Activated B cell treated with CpG ODN at 0.5 μM for 24 hours (primary cell): ENCODE data around the gene SVEP1. TPM values are rescaled to one million over a fixed set of nuclear protein-coding genes. Genes with fewer than 3 reads are reported as not detected.

Source experiments
- ATAC-seq: fragments of 200-7000 bp; cut with Tn5 transposase; one replicate; pipeline ENCODE4 v1.10.0; 2021; ENCODE audit warnings: low read depth, mild to moderate bottlenecking, moderate library complexity
- CTCF ChIA-PET: fragments of 350-600 bp; sonication (Branson Sonifier 250); formaldehyde crosslinking; loops from one replicate; lab custom pipeline; 2021; ENCODE audit warnings: antibody characterized with exemption; lab: Charles Lee
- POLR2A ChIA-PET: fragments of 350-600 bp; sonication (Branson Sonifier 250); formaldehyde crosslinking; loops from one replicate; lab custom pipeline; 2021; ENCODE audit warnings: antibody characterized with exemption; lab: Charles Lee
- DNase-seq: peaks from one replicate; pipeline ENCODE4 v3.0.0; 2022
- H3K27ac Mint-ChIP-seq: one replicate; pipeline ENCODE4 v1.8.0; 2020; ENCODE audit warnings: mixed read lengths
- H3K27me3 Mint-ChIP-seq: one replicate; pipeline ENCODE4 v1.8.0; 2021; ENCODE audit warnings: mixed read lengths
- H3K36me3 Mint-ChIP-seq: one replicate; pipeline ENCODE4 v1.8.0; 2021; ENCODE audit warnings: low read depth, mixed read lengths
- H3K4me1 Mint-ChIP-seq: one replicate; pipeline ENCODE4 v1.8.0; 2021; ENCODE audit warnings: mixed read lengths
- H3K4me3 Mint-ChIP-seq: one replicate; pipeline ENCODE4 v1.8.0; 2020; ENCODE audit warnings: mild to moderate bottlenecking, mixed read lengths
- H3K9me3 Mint-ChIP-seq: one replicate; pipeline ENCODE4 v1.8.0; 2020; ENCODE audit warnings: mixed read lengths
- intact Hi-C: fragments of 100-400 bp; cut with micrococcal nuclease; formaldehyde crosslinking; loops from one replicate; pipeline ENCODE4 v1.15.1; 2024
- total RNA-seq: library from RNA; stranded (reverse); gene quantifications from 2 replicates; pipeline ENCODE4 v1.2.3, GENCODE V29; 2022
- TF ChIP-seq, protein P1 (sequence below): fragments of 200-600 bp; IDR thresholded peaks from one replicate; pipeline ENCODE4 v1.8.0; 2022; ENCODE audit warnings: antibody characterized with exemption, mild to moderate bottlenecking

Gene SVEP1
- total RNA-seq, 1 donor from 2014 or later: not detected

- H3K4me3 Mint-ChIP-seq: no peak overlapping the region
- ATAC-seq: no peak
- TF ChIP-seq, protein P1, sequence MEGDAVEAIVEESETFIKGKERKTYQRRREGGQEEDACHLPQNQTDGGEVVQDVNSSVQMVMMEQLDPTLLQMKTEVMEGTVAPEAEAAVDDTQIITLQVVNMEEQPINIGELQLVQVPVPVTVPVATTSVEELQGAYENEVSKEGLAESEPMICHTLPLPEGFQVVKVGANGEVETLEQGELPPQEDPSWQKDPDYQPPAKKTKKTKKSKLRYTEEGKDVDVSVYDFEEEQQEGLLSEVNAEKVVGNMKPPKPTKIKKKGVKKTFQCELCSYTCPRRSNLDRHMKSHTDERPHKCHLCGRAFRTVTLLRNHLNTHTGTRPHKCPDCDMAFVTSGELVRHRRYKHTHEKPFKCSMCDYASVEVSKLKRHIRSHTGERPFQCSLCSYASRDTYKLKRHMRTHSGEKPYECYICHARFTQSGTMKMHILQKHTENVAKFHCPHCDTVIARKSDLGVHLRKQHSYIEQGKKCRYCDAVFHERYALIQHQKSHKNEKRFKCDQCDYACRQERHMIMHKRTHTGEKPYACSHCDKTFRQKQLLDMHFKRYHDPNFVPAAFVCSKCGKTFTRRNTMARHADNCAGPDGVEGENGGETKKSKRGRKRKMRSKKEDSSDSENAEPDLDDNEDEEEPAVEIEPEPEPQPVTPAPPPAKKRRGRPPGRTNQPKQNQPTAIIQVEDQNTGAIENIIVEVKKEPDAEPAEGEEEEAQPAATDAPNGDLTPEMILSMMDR: no peak
- CTCF ChIA-PET: no interaction called here
- H3K36me3 Mint-ChIP-seq: no peaks in the 10 kb centered on the region
- intact Hi-C loops: no loop called here
- POLR2A ChIA-PET: no interaction called here
- no peak for DNase-seq
- H3K27me3 Mint-ChIP-seq: no peaks in the 10 kb centered on the region
- H3K27ac Mint-ChIP-seq: no peak overlapping the region
- no peaks in the 10 kb centered on the region for H3K9me3 Mint-ChIP-seq
- no peaks in the 10 kb centered on the region for H3K4me1 Mint-ChIP-seq
Measured at GRCh38 chr9:110520120-110520701, 59.3 kb downstream of the SVEP1 start.

DNA sequence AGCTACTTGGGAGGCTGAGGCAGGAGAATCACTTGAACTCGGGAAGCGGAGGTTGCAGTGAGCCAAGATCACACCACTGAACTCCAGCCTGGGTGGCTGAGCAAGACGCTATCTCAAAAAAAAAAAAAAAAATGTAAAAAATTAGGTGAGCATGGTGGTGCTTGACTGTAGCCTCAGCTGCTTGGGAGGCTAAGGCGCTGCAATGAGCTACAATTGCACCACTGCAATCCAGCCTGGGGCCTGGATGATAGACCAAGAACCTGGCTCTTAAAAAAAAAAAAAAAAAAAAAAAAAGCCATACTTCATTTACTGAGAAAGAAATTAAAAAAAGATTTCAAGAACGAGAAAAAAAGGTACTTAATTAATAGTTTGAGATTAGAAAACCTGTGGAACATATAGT, 62.1 kb downstream of the SVEP1 start:
- DNase-seq (no peak), ATAC-seq (no peak)
- Mint-ChIP-seq H3K9me3 (no peaks in the 10 kb centered on the region), H3K36me3 (no peaks in the 10 kb centered on the region), H3K4me1 (no peaks in the 10 kb centered on the region), H3K27ac (no peak overlapping the region), H3K27me3 (peaks cover under 1% of the 10 kb centered on the region), H3K4me3 (no peak overlapping the region)
- TF ChIP-seq, protein P1: no peak
- intact Hi-C loops: no loop called here
- ChIA-PET CTCF (no interaction called here), POLR2A (no interaction called here)

- Mint-ChIP-seq H3K27me3 (peaks cover 6% of the 10 kb centered on the region), H3K4me1 (no peaks in the 10 kb centered on the region), H3K9me3 (no peaks in the 10 kb centered on the region), H3K27ac (no peak overlapping the region), H3K4me3 (no peak overlapping the region), H3K36me3 (no peaks in the 10 kb centered on the region)
- no peak for DNase-seq
- no peak for ATAC-seq
- TF ChIP-seq, protein P1: no peak
- ChIA-PET POLR2A (no interaction called here), CTCF (no interaction called here)
- intact Hi-C loops: no loop called here
Measured at GRCh38 chr9:110514897-110515296, 64.6 kb downstream of the SVEP1 start.

- peaks cover 6% of the 10 kb centered on the region for H3K27me3 Mint-ChIP-seq
- H3K4me3 Mint-ChIP-seq: no peak overlapping the region
- POLR2A ChIA-PET: no interaction called here
- DNase-seq (no peak), ATAC-seq (no peak)
- no peaks in the 10 kb centered on the region for H3K9me3 Mint-ChIP-seq
- TF ChIP-seq, protein P1: no peak
- no peak overlapping the region for H3K27ac Mint-ChIP-seq
- intact Hi-C loops: no loop called here
- no peaks in the 10 kb centered on the region for H3K36me3 Mint-ChIP-seq
- H3K4me1 Mint-ChIP-seq: no peaks in the 10 kb centered on the region
- CTCF ChIA-PET: no interaction called here
Measured at GRCh38 chr9:110512817-110513216, 66.7 kb downstream of the SVEP1 start.

GRCh38 chr9:110509792-110510191, 69.7 kb downstream of the SVEP1 start:
- ChIA-PET CTCF (no interaction called here), POLR2A (no interaction called here)
- Mint-ChIP-seq H3K4me1 (no peaks in the 10 kb centered on the region), H3K27me3 (peaks cover 6% of the 10 kb centered on the region), H3K9me3 (no peaks in the 10 kb centered on the region), H3K27ac (no peak overlapping the region), H3K4me3 (no peak overlapping the region), H3K36me3 (no peaks in the 10 kb centered on the region)
- no peak for DNase-seq
- no peak for ATAC-seq
- intact Hi-C loops: no loop called here
- TF ChIP-seq, protein P1: no peak
